DOHH2 (cell line): Measurements from ENCODE around the gene XRCC3.
A peak's percentile ranks its signal among the peaks of the same experiment; 100 is the strongest.

Experiments used
- H3F3A ChIP-seq: fragments of 200-600 bp; sonication (generic), shearing (Covaris generic); 2 replicates; pipeline ENCODE4 v1.6.0; 2016; ENCODE audit warnings: antibody characterized with exemption, mild to moderate bottlenecking; ENCODE audit not compliant: control insufficient read depth, insufficient read depth
- H3K27ac ChIP-seq: fragments of 200-600 bp; sonication (generic); 2 replicates; pipeline ENCODE4 v1.5.1; 2014; ENCODE audit warnings: low read depth, mild to moderate bottlenecking, low read length, moderate library complexity
- H3K27me3 ChIP-seq: fragments of 200-600 bp; sonication (generic); 2 replicates; pipeline ENCODE4 v1.6.1; 2014; ENCODE audit warnings: mild to moderate bottlenecking, low read length, mixed read lengths; ENCODE audit not compliant: control insufficient read depth
- H3K36me3 ChIP-seq: fragments of 200-600 bp; sonication (generic); 2 replicates; pipeline ENCODE4 v1.6.1; 2014; ENCODE audit warnings: mild to moderate bottlenecking, low read length, moderate library complexity, mixed read lengths; ENCODE audit not compliant: control insufficient read depth
- H3K4me1 ChIP-seq: fragments of 200-600 bp; sonication (generic); 2 replicates; pipeline ENCODE4 v1.6.1; 2014; ENCODE audit warnings: mild to moderate bottlenecking, low read length, mixed read lengths; ENCODE audit not compliant: control insufficient read depth
- H3K4me2 ChIP-seq: fragments of 200-600 bp; sonication (generic); 2 replicates; pipeline ENCODE4 v1.6.0; 2014; ENCODE audit warnings: mild to moderate bottlenecking, low read length, moderate library complexity
- H3K4me3 ChIP-seq: fragments of 200-600 bp; sonication (generic); 2 replicates; pipeline ENCODE4 v1.5.1; 2014; ENCODE audit warnings: mild to moderate bottlenecking, low read length, mixed read lengths
- H3K79me2 ChIP-seq: fragments of 200-600 bp; sonication (generic); 2 replicates; pipeline ENCODE4 v1.6.1; 2014; ENCODE audit warnings: mild to moderate bottlenecking, low read length, mixed read lengths; ENCODE audit not compliant: control insufficient read depth
- H3K9me2 ChIP-seq: fragments of 200-600 bp; sonication (generic); replicated peaks from 2 replicates; pipeline ENCODE4 v1.6.1; 2014; ENCODE audit warnings: mild to moderate bottlenecking, low read length, mixed read lengths; ENCODE audit not compliant: control insufficient read depth
- H3K9me3 ChIP-seq: fragments of 200-600 bp; sonication (generic); 2 replicates; pipeline ENCODE4 v1.6.1; 2014; ENCODE audit warnings: antibody characterized with exemption, low read length, mixed read lengths; ENCODE audit not compliant: control insufficient read depth, insufficient read depth
- H4K20me1 ChIP-seq: fragments of 200-600 bp; sonication (generic); 2 replicates; pipeline ENCODE4 v1.6.0; 2014; ENCODE audit warnings: low read depth, mild to moderate bottlenecking, antibody characterized with exemption, low read length, moderate library complexity; ENCODE audit not compliant: control insufficient read depth, insufficient read depth
- CTCF ChIP-seq: fragments of 200-600 bp; sonication (generic); IDR thresholded peaks from one replicate; pipeline ENCODE4 v1.5.1; 2014; ENCODE audit warnings: antibody characterized with exemption, mild to moderate bottlenecking, low read depth, low read length; ENCODE audit not compliant: poor library complexity, severe bottlenecking
- EZH2phosphoT487 ChIP-seq: fragments of 200-600 bp; sonication (generic); IDR thresholded peaks from 2 replicates; pipeline ENCODE4 v1.6.1; 2017; ENCODE audit warnings: borderline replicate concordance, mild to moderate bottlenecking, antibody characterized with exemption, low read length, moderate library complexity, mixed read lengths

The XRCC3 gene

GRCh38 chr14:103716899-103717411 is 1.7 kb upstream of the XRCC3 start:
- Histone ChIP-seq H3K4me2 (peak overlapping the region; percentile 85), H3K36me3 (peaks cover 29% of the 10 kb centered on the region), H3K4me1 (peaks cover 30% of the 10 kb centered on the region), H3F3A (no peaks in the 10 kb centered on the region), H3K27ac (no peak overlapping the region), H3K79me2 (peaks cover 87% of the 10 kb centered on the region), H4K20me1 (peaks cover 5% of the 10 kb centered on the region; the same call in 1 of the 2 replicates), H3K27me3 (no peaks in the 10 kb centered on the region), H3K9me2 (no peaks in the 10 kb centered on the region), H3K4me3 (peak overlapping the region; percentile 74), H3K9me3 (no peaks in the 10 kb centered on the region)
- TF ChIP-seq EZH2phosphoT487 (no peak), CTCF (no peak)

DNA sequence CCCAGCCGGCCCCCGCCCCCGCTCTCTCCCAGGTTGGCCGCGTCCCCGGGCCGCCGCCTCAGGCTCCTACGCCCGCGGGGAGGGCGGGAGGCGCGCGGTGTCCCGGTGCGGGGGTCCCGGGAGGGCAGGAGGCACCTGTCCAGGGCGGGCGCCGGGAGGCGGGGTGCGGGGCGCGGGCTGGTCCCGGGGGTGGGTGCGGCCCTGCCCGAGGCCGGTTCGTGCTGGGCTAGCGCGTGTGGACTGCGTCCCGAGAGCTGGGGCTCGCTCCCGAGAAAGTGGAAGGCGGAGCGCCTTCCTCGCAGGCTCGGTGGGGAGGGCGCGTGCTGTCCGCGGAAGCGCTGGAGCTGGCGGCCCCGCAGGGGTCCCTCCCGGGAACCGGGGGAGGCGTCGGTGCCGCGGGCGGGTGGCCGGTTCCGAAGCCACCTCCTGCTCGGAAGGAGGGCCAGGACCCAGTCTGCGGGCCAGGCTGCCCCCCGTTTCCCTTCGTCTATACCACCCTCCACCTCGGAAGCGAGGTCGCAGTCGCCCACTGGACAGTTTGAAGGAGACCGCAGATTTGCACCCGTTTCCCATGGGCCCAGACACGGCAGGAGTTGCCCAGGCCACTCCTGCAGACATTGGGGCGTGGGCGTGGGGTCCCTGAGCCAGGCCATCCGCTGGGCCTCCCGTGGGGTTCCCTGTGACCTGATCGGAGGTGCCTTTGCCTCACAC is 995 bp upstream of the XRCC3 start:
- Histone ChIP-seq H3K36me3 (peaks cover 36% of the 10 kb centered on the region), H3K9me3 (no peaks in the 10 kb centered on the region), H3K27ac (no peak overlapping the region), H3K9me2 (no peaks in the 10 kb centered on the region), H3K4me1 (peaks cover 31% of the 10 kb centered on the region), H3K79me2 (peaks cover 87% of the 10 kb centered on the region), H4K20me1 (peaks cover 5% of the 10 kb centered on the region; the same call in 1 of the 2 replicates), H3K27me3 (no peaks in the 10 kb centered on the region), H3K4me2 (peak overlapping the region; percentile 85), H3F3A (no peaks in the 10 kb centered on the region), H3K4me3 (peak overlapping the region; percentile 74)
- TF ChIP-seq CTCF (no peak), EZH2phosphoT487 (no peak)

GRCh38 chr14:103714063-103714724 is 1.1 kb downstream of the XRCC3 start:
- no peaks in the 10 kb centered on the region for H3F3A ChIP-seq
- H3K36me3 ChIP-seq: peaks cover 54% of the 10 kb centered on the region
- no peaks in the 10 kb centered on the region for H3K9me3 ChIP-seq
- H3K27ac ChIP-seq: peak overlapping the region; percentile 62; the same call in 1 of the 2 replicates
- H3K27me3 ChIP-seq: no peaks in the 10 kb centered on the region
- no peaks in the 10 kb centered on the region for H3K9me2 ChIP-seq
- H3K4me2 ChIP-seq: peak overlapping the region; percentile 84
- TF ChIP-seq EZH2phosphoT487: no peak
- no peak for TF ChIP-seq CTCF
- peaks cover 86% of the 10 kb centered on the region for H3K79me2 ChIP-seq
- peak overlapping the region; percentile 82 for H3K4me3 ChIP-seq
- H4K20me1 ChIP-seq: peaks cover 5% of the 10 kb centered on the region; the same call in 1 of the 2 replicates
- peaks cover 34% of the 10 kb centered on the region for H3K4me1 ChIP-seq
